Panc1 (cell line): ENCODE results near the gene SORBS1. TPM values are rescaled to one million over a fixed set of nuclear protein-coding genes. Genes with fewer than 3 reads are reported as not detected.

Source experiments
- ATAC-seq: fragments of 200-7000 bp; cut with Tn5 transposase; 2 replicates; pipeline ENCODE4 v1.9.1; 2020; ENCODE audit warnings: mild to moderate bottlenecking, moderate library complexity
- BruUV-seq: library from RNA; stranded (reverse); fragments of 400-500 nt; replicated peaks from 2 replicates; lab custom pipeline; 2021; lab: Mats Ljungman, UMichigan
- CTCF ChIA-PET: fragments of 300-600 bp; sonication (Branson Sonifier 250); formaldehyde crosslinking; loops from one replicate; lab custom pipeline; 2022; ENCODE audit warnings: antibody characterized with exemption; lab: Charles Lee
- POLR2A ChIA-PET: fragments of 300-600 bp; sonication (Branson Sonifier 250); formaldehyde crosslinking; loops from one replicate; lab custom pipeline; 2022; ENCODE audit warnings: antibody characterized with exemption; lab: Charles Lee
- DNase-seq: peaks from one replicate; pipeline ENCODE4 v3.0.0-alpha.2; 2010; ENCODE audit warnings: low read depth, low spot score
- H3K27ac ChIP-seq: 2 replicates; pipeline ENCODE4 v1.5.1; 2011; ENCODE audit warnings: mild to moderate bottlenecking, low read length, inconsistent platforms
- H3K27me3 ChIP-seq: fragments of 200-500 bp; sonication (Bioruptor generic); 2 replicates; pipeline ENCODE4 v1.6.0; 2014; ENCODE audit warnings: low read length, inconsistent platforms; ENCODE audit not compliant: control insufficient read depth, insufficient read depth
- H3K36me3 ChIP-seq: fragments of 200-500 bp; sonication (Bioruptor generic); 2 replicates; pipeline ENCODE4 v1.5.1; 2014; ENCODE audit warnings: inconsistent platforms, mild to moderate bottlenecking, low read length, moderate library complexity; ENCODE audit not compliant: control insufficient read depth, insufficient read depth
- H3K4me1 ChIP-seq: 2 replicates; pipeline ENCODE4 v1.5.1; 2011; ENCODE audit warnings: inconsistent platforms, mild to moderate bottlenecking, low read length, moderate library complexity; ENCODE audit not compliant: control insufficient read depth, insufficient read depth
- H3K4me3 ChIP-seq, 2 experiments: 2 replicates each; pipeline ENCODE4 v1.5.1; 2011 to 2012; ENCODE audit warnings: low read depth in 2 of 2, low read length in 2 of 2, mild to moderate bottlenecking in 2 of 2, inconsistent platforms in 1 of 2, moderate library complexity in 1 of 2
- H3K9me3 ChIP-seq: fragments of 200-500 bp; sonication (Bioruptor generic); 2 replicates; pipeline ENCODE4 v1.5.1; 2014; ENCODE audit warnings: low read depth, mild to moderate bottlenecking, inconsistent platforms, low read length, moderate library complexity; ENCODE audit not compliant: control insufficient read depth, insufficient read depth
- CTCF ChIP-seq: fragments of 450-650 bp; IDR thresholded peaks from 2 replicates; pipeline ENCODE4 v1.5.1; 2017; ENCODE audit warnings: mild to moderate bottlenecking
- POLR2AphosphoS5 ChIP-seq: IDR thresholded peaks from 2 replicates; pipeline ENCODE4 v1.6.1; 2012; ENCODE audit warnings: mild to moderate bottlenecking, low read depth, low read length, moderate library complexity
- SIN3A ChIP-seq: IDR thresholded peaks from 2 replicates; pipeline ENCODE4 v1.6.1; 2012; ENCODE audit warnings: low read depth, mild to moderate bottlenecking, low read length, moderate library complexity, borderline replicate concordance; ENCODE audit not compliant: insufficient read depth
- TCF7L2 ChIP-seq: IDR thresholded peaks from 2 replicates; pipeline ENCODE4 v1.6.1; 2011; ENCODE audit warnings: mild to moderate bottlenecking, low read depth, low read length, inconsistent platforms
- in situ Hi-C: cut with HindIII; loops from 2 replicates; pipeline ENCODE4 v1.10.0; 2016; ENCODE audit warnings: low sequenced_read_pairs, low pct_unique_long_range_greater_than_20kb
- intact Hi-C: fragments of 100-400 bp; cut with micrococcal nuclease; formaldehyde crosslinking; loops from one replicate; pipeline ENCODE4 v1.10.0; 2022; ENCODE audit not compliant: unreplicated experiment
- total RNA-seq: library from RNA; stranded (reverse); gene quantifications from one replicate; pipeline ENCODE4 v1.2.1, GENCODE V29; 2021; ENCODE audit not compliant: unreplicated experiment
- TF ChIP-seq, protein P1 (sequence below), 2 experiments: IDR thresholded peaks; 2 replicates each; pipeline ENCODE4 v1.6.1; 2011 to 2012; ENCODE audit warnings: low read depth in 2 of 2, control low read depth in 1 of 2, low read length in 1 of 2, mild to moderate bottlenecking in 1 of 2, moderate library complexity in 1 of 2; ENCODE audit not compliant: insufficient read depth in 1 of 2

SORBS1 gene
- total RNA-seq, 1 experiment from 2014 or later = 29.4 TPM

DNA sequence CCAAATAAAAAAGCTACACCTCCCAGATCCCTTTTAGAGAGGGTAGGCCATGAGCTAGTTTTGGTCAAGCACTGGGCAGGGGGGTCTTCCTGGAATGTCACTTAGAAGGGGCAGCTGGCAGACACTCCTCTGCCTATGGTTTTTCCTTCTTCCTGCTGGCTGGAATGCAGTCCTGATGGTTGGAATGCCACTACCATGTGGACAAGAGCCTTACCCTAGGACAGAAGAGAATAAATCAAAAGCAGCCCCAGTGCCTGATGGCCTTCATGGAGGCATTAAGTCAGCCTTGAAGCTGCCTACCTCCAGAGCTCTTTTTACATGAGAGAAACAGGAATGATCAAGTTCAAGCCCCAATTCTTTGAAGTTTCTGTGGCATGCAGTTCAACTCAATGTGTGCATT, 43.5 kb upstream of the SORBS1 start:
- Histone ChIP-seq H3K4me3 (no peak overlapping the region), H3K27me3 (no peaks in the 10 kb centered on the region), H3K27ac (no peak overlapping the region), H3K9me3 (no peaks in the 10 kb centered on the region), H3K36me3 (peaks cover 6% of the 10 kb centered on the region), H3K4me1 (0 out of 2 replicates have a peak, but pooled peaks cover 2% of the 10 kb centered on the region)
- ChIA-PET POLR2A (no interaction called here), CTCF (interaction anchor here (0.5 to 3.3 kb wide), 3 partner anchors 173 to 331 kb away, joined by 3 to 21 read pairs (median 3); no protein-coding TSS in a partner anchor)
- BruUV-seq = no TSS peak
- TF ChIP-seq SIN3A = no peak
- 0 out of 2 replicates have a peak, but pooled peaks have one; percentile 15 for TF ChIP-seq POLR2AphosphoS5
- TF ChIP-seq, protein P1, sequence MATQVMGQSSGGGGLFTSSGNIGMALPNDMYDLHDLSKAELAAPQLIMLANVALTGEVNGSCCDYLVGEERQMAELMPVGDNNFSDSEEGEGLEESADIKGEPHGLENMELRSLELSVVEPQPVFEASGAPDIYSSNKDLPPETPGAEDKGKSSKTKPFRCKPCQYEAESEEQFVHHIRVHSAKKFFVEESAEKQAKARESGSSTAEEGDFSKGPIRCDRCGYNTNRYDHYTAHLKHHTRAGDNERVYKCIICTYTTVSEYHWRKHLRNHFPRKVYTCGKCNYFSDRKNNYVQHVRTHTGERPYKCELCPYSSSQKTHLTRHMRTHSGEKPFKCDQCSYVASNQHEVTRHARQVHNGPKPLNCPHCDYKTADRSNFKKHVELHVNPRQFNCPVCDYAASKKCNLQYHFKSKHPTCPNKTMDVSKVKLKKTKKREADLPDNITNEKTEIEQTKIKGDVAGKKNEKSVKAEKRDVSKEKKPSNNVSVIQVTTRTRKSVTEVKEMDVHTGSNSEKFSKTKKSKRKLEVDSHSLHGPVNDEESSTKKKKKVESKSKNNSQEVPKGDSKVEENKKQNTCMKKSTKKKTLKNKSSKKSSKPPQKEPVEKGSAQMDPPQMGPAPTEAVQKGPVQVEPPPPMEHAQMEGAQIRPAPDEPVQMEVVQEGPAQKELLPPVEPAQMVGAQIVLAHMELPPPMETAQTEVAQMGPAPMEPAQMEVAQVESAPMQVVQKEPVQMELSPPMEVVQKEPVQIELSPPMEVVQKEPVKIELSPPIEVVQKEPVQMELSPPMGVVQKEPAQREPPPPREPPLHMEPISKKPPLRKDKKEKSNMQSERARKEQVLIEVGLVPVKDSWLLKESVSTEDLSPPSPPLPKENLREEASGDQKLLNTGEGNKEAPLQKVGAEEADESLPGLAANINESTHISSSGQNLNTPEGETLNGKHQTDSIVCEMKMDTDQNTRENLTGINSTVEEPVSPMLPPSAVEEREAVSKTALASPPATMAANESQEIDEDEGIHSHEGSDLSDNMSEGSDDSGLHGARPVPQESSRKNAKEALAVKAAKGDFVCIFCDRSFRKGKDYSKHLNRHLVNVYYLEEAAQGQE (IDR thresholded peaks at IDR 0.05; ENCODE audit: insufficient read depth in 1 of 2, low read depth in 2 of 2, low read length in 1 of 2) = no peak
- in situ Hi-C loops (no loop called here), intact Hi-C loops (loop anchor here (10.0 kb wide), 1 partner anchor 470 kb away; no protein-coding TSS in a partner anchor)
- no peak for DNase-seq
- ATAC-seq = no peak

- H3K9me3 ChIP-seq = no peaks in the 10 kb centered on the region
- H3K36me3 ChIP-seq = no peaks in the 10 kb centered on the region; the same call in none of the 2 replicates
- BruUV-seq = no TSS peak
- 0 out of 2 replicates have a peak, but pooled peaks cover 2% of the 10 kb centered on the region for H3K4me1 ChIP-seq
- ATAC-seq (no peak), DNase-seq (no peak)
- ChIA-PET CTCF (interaction anchor here (0.7 to 3.3 kb wide), 3 partner anchors 146 to 228 kb away, joined by 3 to 21 read pairs (median 12); no protein-coding TSS in a partner anchor), POLR2A (interaction anchor here (0.6 kb wide), 1 partner anchor 171 kb away, joined by 6 read pairs; no protein-coding TSS in a partner anchor)
- no peak overlapping the region for H3K27ac ChIP-seq
- no peak overlapping the region for H3K4me3 ChIP-seq
- H3K27me3 ChIP-seq = no peaks in the 10 kb centered on the region
- no peak for TF ChIP-seq SIN3A
- TF ChIP-seq, protein P1 (IDR thresholded peaks at IDR 0.05; ENCODE audit: insufficient read depth in 1 of 2, low read depth in 2 of 2, low read length in 1 of 2) = no peak
- no peak for TF ChIP-seq CTCF
- TF ChIP-seq TCF7L2 = no peak
- no peak for TF ChIP-seq POLR2AphosphoS5
- intact Hi-C loops = loop anchor here (10.0 kb wide), 1 partner anchor 468 kb away; no protein-coding TSS in a partner anchor
- in situ Hi-C loops = no loop called here
These were observed 41.2 kb upstream of the SORBS1 start for GRCh38 chr10:95602382-95602781.
